ENCODE results near the gene SRPK2.
A peak's percentile ranks its signal among the peaks of the same experiment; 100 is the strongest.
"Not testable (repeated sequence)": the region's sequence is repeated elsewhere in the genome, so short reads cannot be mapped to it uniquely, and the experiment has no call there.

The SRPK2 gene

GRCh38 chr7:105388356-105389087, at the start of gene SRPK2:
Gene SRPK2, minus strand, starts transcription at chr7:105388921.
- DNase-seq (ENCODE audit: low read depth) = no peak

GRCh38 chr7:105438254-105438653, 49.5 kb upstream of the SRPK2 start:
- no peak for DNase-seq (ENCODE audit: low read depth)

GRCh38 chr7:105437356-105437755, 48.6 kb upstream of the SRPK2 start:
- DNase-seq (ENCODE audit: low read depth) = not testable (repeated sequence)

- peak; percentile 24 for DNase-seq (ENCODE audit: low read depth)
Observed at GRCh38 chr7:105429746-105430612, 41.3 kb upstream of the SRPK2 start.

GRCh38 chr7:105426606-105427146, 38.0 kb upstream of the SRPK2 start:
- no peak for DNase-seq (ENCODE audit: low read depth)

- no peak for DNase-seq (ENCODE audit: low read depth)
Observed at GRCh38 chr7:105423987-105424386, 35.3 kb upstream of the SRPK2 start.

GRCh38 chr7:105413887-105414437, 25.2 kb upstream of the SRPK2 start:
- DNase-seq (ENCODE audit: low read depth) = no peak

GRCh38 chr7:105410774-105411173, 22.1 kb upstream of the SRPK2 start:
- DNase-seq (ENCODE audit: low read depth) = not testable (repeated sequence)

- DNase-seq (ENCODE audit: low read depth) = not testable (repeated sequence)
Observed at GRCh38 chr7:105409775-105410174, 21.1 kb upstream of the SRPK2 start.

- no peak for DNase-seq (ENCODE audit: low read depth)
Observed at GRCh38 chr7:105408791-105409410, 20.2 kb upstream of the SRPK2 start.

GRCh38 chr7:105403128-105403527, 14.4 kb upstream of the SRPK2 start:
- no peak for DNase-seq (ENCODE audit: low read depth)

GRCh38 chr7:105402221-105403095, 13.7 kb upstream of the SRPK2 start:
- no peak for DNase-seq (ENCODE audit: low read depth)

GRCh38 chr7:105399043-105399725, 10.5 kb upstream of the SRPK2 start:
- no peak for DNase-seq (ENCODE audit: low read depth)

GRCh38 chr7:105396566-105396965, 7.8 kb upstream of the SRPK2 start:
- no peak for DNase-seq (ENCODE audit: low read depth)

GRCh38 chr7:105391429-105391828, 2.7 kb upstream of the SRPK2 start:
- no peak for DNase-seq (ENCODE audit: low read depth)

GRCh38 chr7:105389889-105390288, 1.2 kb upstream of the SRPK2 start:
- no peak for DNase-seq (ENCODE audit: low read depth)

- DNase-seq (ENCODE audit: low read depth) = no peak
Observed at GRCh38 chr7:105389088-105389650, 448 bp upstream of the SRPK2 start.

GRCh38 chr7:105387508-105388355, 989 bp downstream of the SRPK2 start:
- DNase-seq (ENCODE audit: low read depth) = no peak

GRCh38 chr7:105377903-105378302, 10.8 kb downstream of the SRPK2 start:
- no peak for DNase-seq (ENCODE audit: low read depth)
